HG03196 (cell line): ENCODE measurements around the gene LRRC26.

Experiments used
- ATAC-seq: cut with Tn5 transposase; IDR thresholded peaks from one replicate; pipeline ENCODE4 v1.9.1; 2021; ENCODE audit not compliant: unreplicated experiment

LRRC26 gene

DNA sequence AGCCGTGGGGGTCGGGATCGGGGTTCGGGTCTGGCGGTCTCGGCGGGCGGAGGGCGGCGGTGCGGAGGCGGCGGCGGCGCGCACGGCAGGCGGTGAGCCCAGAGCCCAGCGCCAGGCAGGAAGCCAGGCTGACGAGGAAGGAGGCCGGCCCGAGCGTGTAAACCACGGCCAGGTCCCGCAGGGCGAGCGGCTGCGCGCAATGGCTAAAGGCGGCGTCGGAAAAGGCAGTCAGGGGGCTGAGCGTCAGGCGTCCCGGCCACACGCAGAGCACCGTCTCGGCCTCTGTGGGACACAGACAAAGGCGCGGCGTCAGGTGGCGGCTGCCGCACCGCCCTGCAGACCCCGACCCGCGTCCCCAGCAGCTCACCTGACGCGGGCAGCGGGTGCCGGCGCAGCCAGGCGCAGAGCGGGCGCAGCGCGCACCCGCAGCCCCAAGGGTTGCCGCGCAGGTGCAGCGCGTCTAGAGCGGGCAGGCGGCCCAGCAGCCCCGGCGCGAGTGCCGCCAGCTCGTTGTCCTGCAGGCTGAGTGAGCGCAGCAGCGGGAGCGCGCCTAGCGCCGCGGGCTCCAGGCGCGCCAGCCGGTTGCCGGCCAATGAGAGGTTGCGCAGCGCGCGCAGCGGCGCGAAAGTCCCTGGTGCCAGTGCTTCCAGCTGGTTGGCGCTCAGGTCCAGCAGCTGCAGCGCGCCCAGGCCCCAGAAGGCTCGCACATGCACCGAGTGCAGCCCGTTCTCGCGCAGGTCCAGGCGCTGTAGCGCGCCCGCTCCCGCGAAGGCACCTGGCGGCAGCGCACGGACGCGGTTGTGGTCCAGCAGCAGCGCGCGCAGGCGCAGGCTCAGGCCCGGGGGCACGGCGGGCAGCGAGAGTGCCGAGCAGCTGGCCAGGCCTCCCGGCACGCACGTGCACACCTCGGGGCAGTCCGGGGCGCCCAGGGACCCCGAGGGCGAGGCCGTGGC is 671 bp downstream of the LRRC26 start:
- ATAC-seq: no peak

DNA sequence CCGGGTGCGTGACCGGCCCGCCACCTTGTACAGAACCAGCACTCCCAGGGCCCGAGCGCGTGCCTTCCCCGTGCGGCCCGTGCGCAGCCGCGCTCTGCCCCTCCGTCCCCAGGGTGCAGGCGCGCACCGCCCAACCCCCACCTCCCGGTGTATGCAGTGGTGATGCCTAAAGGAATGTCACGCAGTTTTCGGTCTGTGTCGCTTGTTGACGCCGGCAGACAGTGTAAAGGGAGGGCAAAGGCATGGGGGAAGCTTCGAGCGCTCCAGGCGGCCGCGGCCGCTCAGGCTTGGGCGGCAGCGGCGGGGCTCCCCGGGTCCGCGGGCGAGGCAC is 1.3 kb downstream of the LRRC26 start:
- ATAC-seq: no peak

DNA sequence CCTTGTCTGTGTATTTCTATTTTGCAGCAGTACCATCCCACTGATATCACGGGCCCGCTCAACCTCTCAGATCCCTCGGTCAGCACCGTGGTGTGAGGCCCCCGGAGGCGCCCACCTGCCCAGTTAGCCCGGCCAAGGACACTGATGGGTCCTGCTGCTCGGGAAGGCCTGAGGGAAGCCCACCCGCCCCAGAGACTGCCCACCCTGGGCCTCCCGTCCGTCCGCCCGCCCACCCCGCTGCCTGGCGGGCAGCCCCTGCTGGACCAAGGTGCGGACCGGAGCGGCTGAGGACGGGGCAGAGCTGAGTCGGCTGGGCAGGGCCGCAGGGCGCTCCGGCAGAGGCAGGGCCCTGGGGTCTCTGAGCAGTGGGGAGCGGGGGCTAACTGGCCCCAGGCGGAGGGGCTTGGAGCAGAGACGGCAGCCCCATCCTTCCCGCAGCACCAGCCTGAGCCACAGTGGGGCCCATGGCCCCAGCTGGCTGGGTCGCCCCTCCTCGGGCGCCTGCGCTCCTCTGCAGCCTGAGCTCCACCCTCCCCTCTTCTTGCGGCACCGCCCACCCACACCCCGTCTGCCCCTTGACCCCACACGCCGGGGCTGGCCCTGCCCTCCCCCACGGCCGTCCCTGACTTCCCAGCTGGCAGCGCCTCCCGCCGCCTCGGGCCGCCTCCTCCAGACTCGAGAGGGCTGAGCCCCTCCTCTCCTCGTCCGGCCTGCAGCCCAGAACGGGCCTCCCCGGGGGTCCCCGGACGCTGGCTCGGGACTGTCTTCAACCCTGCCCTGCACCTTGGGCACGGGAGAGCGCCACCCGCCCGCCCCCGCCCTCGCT is 1.9 kb downstream of the LRRC26 start:
- ATAC-seq: no peak

DNA sequence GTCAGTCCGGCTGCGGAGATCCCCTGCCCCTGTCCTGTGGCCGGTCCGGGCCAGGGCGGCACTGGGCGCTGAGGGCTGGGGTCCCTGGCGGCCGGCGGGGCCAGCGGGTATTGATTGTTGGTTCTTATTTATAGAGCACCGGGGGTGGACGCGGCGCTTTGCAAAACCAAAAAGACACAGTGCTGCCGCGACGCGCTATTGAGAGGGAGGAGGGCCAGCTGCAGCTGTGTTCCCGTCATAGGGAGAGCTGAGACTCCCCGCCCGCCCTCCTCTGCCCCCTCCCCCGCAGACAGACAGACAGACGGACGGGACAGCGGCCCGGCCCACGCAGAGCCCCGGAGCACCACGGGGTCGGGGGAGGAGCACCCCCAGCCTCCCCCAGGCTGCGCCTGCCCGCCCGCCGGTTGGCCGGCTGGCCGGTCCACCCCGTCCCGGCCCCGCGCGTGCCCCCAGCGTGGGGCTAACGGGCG is 2.5 kb downstream of the LRRC26 start:
- no peak for ATAC-seq

DNA sequence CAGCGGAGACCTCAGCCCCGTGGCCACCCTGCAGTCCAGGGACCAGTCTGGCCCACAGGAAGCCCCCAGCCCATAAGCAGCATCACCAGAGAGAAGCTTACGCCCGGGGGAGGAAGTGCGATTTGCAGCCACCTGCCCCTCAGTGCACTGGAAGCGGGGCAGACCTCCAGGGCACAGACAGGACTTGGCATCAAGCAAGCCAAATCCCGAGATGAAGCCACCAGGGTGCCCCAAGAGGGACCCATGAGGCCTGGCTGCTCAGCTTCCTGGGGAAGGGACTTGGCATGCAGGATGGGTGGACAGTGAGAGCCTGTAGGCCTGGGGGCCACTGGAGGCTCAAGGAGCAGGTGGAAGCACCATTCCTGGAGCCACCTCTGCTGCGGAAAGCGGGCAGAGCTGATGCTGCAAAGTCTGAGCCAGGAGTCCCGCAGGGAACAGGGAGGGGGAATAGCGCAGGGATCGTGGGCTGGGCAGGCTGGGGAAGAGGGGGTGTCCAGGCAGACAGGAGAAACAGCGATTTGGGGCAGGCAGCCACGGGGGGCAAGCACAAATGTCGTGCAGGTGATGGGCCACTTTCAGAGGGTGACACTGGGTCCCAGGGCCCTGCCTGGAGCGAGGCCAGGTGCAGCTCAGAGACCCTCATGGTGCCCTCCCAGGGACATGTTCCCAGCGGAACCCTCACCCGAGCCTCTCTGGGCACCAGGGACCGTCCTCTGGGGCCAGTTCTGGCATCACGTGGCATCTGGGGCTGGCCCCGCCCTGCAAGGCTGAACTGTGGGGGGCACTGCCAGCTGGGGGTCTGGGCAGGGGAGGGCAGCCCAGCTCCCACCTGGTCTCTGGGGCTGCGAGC is 3.2 kb downstream of the LRRC26 start:
- ATAC-seq: no peak

DNA sequence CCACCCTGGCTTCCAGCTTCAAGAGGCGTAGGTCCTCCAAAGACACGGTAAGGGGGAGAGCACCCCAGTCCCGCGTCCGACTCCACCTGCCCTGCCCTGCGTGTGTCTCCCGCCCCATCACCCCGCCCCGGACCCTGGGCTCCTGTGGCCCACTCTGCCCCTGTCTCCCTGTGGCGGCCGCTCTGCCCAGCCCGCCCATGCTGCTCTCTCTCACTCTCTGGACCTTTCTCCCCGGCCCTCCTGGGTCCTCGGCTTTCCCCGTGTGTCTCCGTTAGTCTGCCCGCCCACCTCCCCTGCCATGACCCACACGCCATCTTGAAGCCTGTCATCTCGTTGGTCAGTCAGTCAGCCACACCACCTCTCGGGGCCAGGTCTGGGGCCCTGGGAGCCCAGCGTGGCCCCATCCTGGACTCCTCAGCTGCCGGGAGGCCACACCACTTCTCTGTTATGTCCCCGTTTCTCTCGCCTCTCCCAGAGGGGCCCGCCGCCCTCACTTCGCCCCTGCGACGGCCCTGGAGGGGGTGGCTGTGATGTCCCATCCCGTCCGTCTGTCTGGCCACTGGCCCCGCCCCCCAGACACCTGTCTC is 4.5 kb downstream of the LRRC26 start:
- ATAC-seq: no peak

DNA sequence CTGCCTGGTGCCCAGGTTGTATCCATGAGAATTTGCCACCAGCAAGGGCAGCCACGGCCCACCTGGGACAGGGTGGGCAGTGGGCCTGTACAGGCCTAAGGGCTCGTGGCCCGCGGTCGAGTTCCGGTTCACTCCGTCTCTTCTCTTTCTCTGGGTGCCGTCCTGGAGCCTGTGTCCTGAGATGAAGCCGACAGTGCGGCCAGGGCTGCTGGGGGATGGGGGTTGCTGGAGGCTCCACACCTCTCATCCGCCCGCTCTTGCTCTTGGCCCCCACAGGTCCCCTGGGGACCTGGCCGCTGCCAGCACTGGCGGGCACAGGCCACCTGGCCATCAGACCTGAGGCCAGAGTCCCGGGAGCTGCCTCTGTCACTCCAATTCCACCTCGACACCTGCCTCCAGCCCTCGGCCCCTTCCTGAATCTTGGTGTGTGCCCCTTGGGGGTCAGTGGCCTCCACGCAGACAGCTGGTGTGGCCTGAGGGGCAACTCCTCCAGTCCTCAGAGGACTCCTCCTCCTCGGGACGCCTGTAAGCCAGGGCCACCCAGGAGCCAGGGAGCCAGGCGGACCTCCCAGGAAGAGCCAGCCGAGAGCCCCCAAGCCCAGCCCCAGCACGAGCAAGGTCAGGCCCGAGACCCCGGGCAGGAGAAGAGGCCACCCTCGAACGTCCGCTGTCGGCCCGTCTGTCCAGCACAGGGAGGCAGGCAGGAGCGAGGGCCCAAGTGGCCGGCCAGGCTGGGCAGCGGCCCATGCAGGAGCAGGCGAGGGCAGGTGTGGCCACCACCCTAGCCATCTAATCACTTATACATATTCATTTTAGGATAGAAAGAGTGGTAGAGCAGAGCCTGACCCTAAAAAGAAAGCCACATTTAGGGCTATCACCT is 5.2 kb downstream of the LRRC26 start:
- ATAC-seq: no peak

DNA sequence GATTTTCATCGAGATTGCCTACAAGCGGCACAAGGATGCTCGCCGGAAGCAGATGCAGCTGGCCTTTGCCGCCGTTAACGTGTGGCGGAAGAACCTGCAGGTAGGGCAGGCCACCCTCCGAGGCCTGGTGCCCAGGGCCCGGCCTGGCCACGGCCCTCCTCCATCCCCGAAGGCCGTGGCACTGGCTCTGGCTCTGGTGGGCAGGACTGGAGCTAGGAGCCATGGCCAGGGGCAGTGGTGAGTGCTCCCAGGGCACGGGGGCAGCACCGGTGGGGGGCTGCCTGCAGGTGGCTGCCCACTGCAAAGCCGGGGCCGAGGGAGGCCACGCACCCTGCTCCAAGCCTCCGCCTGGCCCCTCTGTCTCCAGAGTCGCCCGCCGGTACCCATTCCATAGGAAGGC is 6.0 kb downstream of the LRRC26 start:
- no peak for ATAC-seq

DNA sequence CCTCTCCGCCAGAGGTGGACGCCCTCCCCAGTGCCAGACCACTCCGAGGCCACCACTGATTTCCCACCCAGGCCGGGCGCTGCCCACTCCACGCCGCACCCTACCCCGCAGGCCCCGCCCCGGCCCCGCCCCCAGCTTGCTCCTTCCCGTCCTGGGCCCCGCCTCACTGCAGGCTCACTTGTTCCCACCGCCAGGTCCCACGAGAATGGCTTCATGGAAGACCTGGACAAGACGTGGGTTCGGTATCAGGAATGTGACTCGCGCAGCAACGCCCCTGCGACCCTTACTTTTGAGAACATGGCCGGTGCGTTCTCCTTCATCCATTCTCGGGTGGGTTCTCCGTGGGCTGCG is 6.5 kb downstream of the LRRC26 start:
- no peak for ATAC-seq

DNA sequence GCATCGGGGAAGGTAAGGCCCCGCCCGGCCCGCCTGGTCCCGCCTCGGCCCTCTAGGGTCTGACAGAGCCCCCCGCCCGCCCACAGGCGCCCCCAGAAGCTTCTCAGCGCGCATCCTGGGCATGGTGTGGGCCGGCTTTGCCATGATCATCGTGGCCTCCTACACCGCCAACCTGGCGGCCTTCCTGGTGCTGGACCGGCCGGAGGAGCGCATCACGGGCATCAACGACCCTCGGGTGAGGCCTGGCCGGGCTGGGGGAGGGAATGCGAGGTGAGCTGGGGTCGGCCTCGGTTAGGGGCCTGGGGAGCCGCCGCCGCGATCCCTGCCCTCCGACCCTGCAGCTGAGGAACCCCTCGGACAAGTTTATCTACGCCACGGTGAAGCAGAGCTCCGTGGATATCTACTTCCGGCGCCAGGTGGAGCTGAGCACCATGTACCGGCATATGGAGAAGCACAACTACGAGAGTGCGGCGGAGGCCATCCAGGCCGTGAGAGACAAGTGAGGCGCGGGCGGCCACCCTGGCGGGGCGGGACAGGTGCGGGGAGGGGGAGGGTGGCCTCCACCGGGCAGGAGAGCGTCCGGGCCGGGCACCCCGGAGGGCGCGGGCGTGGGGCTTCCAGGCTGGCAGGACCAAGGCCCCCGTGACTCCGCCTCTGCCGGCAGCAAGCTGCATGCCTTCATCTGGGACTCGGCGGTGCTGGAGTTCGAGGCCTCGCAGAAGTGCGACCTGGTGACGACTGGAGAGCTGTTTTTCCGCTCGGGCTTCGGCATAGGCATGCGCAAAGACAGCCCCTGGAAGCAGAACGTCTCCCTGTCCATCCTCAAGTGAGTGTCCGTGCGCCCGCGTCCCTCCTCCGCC is 7.1 kb downstream of the LRRC26 start:
- ATAC-seq: no peak

DNA sequence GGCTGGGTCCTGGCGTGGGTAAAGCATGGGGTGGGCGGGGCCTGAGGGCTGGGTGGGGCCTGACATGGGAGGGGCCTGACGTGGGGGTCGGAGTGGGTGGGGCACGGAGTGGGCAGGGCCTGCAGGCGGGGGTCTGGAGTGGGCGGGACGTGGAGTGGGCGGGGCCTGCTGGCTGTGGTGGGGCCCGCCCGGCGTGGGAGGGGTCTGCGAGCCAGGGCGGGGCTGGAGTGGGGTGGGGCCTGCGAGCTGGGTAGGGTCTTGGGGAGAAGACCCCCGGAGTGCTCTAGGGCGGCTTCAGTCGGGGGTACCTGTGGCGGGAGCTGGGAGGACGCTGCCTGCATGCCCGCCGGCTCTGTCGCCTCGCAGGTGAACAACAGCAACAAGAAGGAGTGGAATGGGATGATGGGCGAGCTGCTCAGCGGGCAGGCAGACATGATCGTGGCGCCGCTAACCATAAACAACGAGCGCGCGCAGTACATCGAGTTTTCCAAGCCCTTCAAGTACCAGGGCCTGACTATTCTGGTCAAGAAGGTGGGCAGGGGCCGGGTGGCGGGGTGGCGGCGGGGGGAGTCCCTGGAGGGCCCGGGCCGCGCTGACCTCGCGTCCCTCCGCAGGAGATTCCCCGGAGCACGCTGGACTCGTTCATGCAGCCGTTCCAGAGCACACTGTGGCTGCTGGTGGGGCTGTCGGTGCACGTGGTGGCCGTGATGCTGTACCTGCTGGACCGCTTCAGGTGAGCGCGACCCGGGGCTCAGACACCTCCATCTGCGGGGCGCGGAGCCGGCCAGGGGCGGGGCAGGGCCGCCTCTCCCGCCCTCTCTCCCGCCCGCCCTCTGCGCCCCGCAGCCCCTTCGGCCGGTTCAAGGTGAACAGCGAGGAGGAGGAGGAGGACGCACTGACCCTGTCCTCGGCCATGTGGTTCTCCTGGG is 8.0 kb downstream of the LRRC26 start:
- ATAC-seq: no peak

DNA sequence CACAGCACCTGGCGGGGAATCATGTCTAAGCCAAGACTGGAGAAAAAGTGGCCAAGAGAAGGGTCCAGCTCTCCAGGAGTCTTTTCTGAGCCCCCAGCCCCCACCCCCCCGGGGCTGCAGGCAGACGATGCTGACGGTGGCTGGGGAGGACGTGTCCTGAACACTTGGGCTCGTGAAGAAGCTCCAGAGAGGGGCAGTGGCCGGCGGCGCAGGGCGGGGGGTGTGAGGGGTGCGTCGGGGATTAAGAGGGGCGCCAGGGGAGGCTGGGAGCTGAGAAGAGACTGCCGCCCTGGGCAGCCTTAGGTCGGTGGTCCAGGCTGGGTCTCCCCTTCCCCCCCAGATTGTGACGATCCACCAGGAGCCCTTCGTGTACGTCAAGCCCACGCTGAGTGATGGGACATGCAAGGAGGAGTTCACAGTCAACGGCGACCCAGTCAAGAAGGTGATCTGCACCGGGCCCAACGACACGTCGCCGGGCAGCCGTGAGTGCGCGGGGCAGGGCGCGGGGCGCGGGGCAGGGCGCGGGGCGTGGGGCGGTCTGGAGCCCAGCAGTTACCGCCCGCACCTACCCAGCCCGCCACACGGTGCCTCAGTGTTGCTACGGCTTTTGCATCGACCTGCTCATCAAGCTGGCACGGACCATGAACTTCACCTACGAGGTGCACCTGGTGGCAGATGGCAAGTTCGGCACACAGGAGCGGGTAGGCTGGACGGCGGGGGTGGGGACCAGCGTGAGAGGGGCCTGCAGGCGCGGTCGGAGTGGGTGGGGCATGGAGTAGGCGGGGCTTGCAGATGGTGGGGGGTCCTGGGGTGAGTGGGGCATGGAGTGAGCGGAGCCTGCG is 8.9 kb downstream of the LRRC26 start:
- ATAC-seq: no peak

DNA sequence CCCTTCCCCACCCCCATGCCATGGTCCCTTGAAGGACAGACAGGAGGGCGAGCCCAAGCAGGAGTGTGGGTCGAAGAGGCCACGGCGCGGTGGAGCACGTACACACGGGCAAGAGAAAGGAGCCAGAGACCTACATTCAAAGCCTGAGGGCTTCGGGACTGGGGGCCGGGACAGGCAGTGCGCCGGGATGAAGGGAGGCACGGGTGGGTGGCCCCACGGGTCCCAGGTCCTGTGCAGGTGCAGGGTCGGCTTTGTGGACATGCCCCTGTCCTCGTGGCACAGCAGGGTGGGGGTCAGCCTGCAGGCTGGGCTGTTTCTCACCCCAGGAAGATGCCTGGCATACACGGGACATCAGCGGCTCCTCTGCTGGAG is 9.8 kb downstream of the LRRC26 start:
- no peak for ATAC-seq

DNA sequence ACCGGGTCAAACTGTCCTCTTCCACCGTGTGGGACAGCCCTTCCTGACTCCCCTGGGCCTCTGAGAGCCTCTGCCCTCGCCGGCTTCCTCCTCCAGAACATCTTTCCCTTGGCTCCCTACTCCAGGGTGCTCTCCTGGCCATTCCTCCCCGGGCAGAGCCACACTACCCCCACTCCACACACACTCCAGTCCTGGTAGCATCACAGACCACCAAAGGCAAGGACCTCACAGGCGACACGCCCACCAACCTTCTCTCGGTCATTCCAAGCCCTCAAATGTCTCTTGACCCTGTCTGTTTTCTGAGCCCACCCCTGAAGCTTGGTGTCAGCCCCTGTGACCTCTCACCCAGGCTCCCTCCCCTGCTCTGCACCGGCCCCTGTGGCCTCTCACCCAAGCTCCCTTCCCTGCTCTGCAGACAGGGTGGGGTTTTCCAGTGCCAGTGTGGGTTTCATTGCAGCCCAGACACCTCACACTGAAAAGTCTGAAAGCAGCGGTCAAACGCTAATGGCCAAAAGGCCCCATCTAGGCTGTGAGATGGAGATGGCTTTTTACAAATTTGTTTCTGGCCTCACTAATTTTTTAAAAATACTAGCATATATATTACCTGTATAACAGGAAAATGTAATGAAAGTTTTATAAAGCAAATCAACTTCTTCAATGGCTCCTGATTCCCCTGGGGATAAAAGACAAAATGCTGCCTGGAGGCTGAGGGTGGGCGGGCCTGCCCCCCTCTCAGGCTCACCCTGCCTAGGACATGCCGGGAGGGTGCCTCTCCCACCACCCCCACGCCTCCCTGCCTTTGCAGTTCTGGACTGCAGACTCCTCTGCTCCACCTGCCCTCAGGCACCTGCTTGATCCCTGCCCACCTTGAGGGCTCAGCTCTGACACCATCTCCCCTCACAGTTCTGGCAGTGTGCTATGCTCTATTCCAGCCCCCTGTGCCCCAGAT is 10.5 kb downstream of the LRRC26 start:
- ATAC-seq: no peak

DNA sequence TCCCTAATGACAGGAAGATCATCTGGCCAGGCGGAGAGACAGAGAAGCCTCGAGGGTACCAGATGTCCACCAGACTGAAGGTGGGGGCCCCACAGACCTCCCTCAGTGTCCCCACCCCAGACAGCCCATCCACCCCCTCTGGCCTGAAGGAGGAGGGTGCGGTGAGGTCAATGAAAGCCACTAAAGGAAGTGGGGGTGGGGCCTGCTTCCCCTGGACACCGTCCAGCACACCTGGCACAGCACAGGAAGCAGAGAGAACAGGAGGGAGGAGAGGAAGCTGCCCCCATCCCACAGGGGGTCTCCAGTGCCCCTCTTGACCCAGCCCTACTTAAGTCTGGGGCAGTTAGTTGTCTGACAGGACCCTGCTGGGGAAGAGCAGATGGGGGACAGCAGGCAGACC is 11.2 kb downstream of the LRRC26 start:
- ATAC-seq: no peak
